ENCODE data around the gene SCAI.
"Not testable (repeated sequence)": the region's sequence is repeated elsewhere in the genome, so short reads cannot be mapped to it uniquely, and the experiment has no call there.

The SCAI gene

DNA sequence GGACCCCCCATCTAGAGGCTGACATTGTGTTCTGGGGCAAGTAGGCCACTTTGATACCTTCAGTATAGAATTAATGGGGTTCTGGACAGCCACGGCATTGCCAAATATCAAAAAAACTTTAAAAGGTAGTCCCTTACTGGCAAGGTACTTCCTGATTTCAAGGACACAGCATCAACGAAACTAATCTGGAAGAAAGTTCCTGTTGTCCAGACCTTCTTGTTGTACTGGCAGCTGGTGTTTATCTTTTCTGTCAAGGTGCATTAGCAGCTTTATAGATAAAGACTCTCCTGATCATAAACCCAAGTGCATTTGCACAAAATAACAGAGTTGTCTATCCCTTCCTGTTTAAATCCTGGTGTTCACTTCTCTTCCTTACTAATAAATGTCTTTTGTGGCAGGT, 178.7 kb downstream of the SCAI start:
- Mint-ChIP-seq H3K4me3 (no peak overlapping the region), H3K27ac (no peak overlapping the region), H3K4me1 (peaks cover 17% of the 10 kb centered on the region), H3K9me3 (peaks cover 1% of the 10 kb centered on the region), H3K36me3 (peaks cover 8% of the 10 kb centered on the region), H3K27me3 (no peaks in the 10 kb centered on the region)
- no peak for ATAC-seq

DNA sequence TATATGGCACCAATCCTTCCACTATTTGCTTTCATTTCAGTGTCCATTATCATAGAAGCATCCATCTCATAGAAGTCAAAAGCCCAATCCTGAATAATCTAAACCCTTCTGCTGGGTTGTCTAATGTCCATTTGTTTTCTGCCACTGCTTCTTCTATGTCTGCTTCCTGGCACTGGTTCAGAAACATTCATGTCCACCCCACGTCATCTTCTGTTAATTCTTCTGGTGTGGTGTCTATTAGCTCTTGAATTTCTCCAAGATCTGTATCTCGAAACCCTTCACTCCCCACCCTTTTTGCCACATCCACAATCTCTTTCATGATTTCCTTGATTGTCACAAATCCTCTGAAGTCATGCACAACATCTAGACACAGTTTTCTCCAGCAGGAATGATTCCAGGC, 179.3 kb downstream of the SCAI start:
- H3K27me3 Mint-ChIP-seq, result no peaks in the 10 kb centered on the region
- peaks cover 8% of the 10 kb centered on the region for H3K36me3 Mint-ChIP-seq
- peaks cover 2% of the 10 kb centered on the region for H3K9me3 Mint-ChIP-seq
- no peak overlapping the region for H3K4me3 Mint-ChIP-seq
- no peak for ATAC-seq
- H3K4me1 Mint-ChIP-seq, result peaks cover 17% of the 10 kb centered on the region
- no peak overlapping the region for H3K27ac Mint-ChIP-seq

DNA sequence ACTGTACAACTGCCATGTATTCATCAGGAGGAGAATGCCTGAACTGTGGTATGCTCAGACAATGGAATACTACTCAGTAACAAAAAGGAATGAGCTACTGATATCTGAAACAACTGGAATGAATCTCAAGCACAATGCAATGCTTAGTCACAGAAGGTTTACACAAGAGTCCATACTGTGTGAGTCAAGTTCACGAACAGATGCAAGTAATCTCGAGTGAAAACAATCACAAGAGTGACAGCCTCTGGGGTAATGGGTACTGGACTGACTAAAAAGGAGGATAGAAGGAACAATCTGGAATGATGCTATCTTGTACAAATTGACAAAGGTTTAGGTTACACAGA, 182.9 kb downstream of the SCAI start:
- no peak for ATAC-seq
- no peak overlapping the region for H3K4me3 Mint-ChIP-seq
- H3K27me3 Mint-ChIP-seq, result no peaks in the 10 kb centered on the region
- H3K9me3 Mint-ChIP-seq, result peaks cover 2% of the 10 kb centered on the region
- peaks cover 17% of the 10 kb centered on the region for H3K4me1 Mint-ChIP-seq
- no peak overlapping the region for H3K27ac Mint-ChIP-seq
- peaks cover 8% of the 10 kb centered on the region for H3K36me3 Mint-ChIP-seq

DNA sequence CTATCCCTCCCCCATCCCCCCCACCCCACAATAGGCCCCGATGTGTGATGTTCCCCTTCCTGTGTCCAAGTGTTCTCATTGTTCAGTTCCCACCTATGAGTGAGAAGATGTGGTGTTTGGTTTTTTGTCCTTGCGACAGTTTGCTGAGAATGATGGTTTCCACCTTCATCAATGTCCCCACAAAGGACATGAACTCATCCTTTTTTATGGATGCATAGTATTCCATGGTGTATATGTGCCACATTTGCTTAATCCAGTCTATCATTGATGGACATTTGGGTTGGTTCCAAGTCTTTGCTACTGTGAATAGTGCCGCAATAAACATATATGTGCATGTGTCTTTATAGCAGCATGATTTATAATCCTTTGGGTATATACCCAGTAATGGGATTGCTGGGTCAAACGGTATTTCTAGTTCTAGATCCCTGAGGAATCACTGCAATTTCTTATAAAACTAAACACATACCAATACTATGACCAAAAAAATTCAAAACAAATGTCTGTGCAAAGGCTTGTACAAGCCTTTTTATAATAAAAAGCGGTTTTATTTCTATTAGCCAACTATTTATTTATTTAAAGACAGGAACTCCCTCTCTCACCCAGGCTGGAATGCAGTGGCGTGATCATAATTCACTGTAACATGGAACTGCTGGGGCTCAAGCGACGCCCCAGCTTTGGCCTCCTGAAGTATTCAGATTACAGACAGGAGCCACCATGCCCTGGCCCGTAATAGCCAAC, 183.5 kb downstream of the SCAI start:
- not testable (repeated sequence) for ATAC-seq, H3K9me3 Mint-ChIP-seq, H3K4me3 Mint-ChIP-seq, H3K27ac Mint-ChIP-seq, H3K36me3 Mint-ChIP-seq, H3K27me3 Mint-ChIP-seq
- peaks cover 14% of the 10 kb centered on the region for H3K4me1 Mint-ChIP-seq

DNA sequence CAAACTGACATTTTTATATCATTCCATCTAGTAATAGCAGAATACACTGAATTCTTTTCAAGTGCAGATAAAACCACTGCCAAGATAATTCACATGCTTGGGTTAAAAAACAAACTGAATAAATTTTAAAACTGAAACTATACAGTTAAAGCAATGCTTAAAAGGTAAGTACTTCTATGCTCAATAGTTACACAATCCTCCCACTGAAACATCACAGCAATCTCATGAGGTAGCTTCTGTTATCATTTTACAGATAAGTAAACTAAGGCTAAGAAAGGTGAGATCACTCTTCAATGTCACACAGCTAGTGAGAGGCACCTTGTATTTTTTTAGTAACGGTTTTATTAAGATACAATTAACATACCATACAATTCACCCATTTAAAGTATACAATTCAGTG, 189.1 kb downstream of the SCAI start:
- no peak overlapping the region for H3K4me3 Mint-ChIP-seq
- H3K4me1 Mint-ChIP-seq, result peaks cover 11% of the 10 kb centered on the region
- H3K27me3 Mint-ChIP-seq, result no peaks in the 10 kb centered on the region
- H3K9me3 Mint-ChIP-seq, result no peaks in the 10 kb centered on the region
- no peak for ATAC-seq
- no peak overlapping the region for H3K27ac Mint-ChIP-seq
- H3K36me3 Mint-ChIP-seq, result no peaks in the 10 kb centered on the region

DNA sequence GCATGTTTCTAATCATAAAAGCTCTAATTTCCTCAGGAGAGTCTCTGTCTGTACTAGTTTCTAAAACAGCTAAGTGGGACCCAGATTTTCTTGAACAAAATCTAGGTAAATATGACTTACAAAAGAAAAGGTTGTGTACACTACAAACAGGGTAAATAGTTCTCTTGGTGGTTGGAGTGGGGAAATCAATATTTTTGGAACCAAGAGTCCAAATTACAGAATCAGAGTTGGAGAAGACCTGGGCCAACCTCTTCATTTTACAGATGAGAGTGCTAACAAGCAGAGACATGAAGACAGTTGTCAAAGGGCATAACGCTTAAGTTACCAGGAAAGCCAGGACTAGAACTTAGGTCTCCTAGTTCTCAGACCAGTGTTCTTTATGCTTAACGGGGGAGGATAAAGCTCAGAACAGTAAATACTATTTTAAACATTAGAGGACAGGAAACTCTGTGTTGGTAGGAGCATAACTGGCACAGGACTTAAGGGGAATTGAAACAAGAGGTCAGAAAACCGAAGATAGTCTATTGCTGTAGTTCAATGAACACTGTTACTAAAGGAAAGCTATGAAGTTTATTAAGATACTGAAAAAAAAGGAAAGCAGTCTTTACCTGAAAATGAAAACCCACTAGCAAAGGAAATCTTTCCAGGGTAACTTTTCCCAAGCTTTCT, 193.1 kb downstream of the SCAI start:
- no peaks in the 10 kb centered on the region for H3K36me3 Mint-ChIP-seq
- ATAC-seq, result no peak
- no peak overlapping the region for H3K4me3 Mint-ChIP-seq
- no peaks in the 10 kb centered on the region for H3K9me3 Mint-ChIP-seq
- H3K27ac Mint-ChIP-seq, result peak overlapping the region; percentile 59
- no peaks in the 10 kb centered on the region for H3K27me3 Mint-ChIP-seq
- H3K4me1 Mint-ChIP-seq, result peaks cover 11% of the 10 kb centered on the region

DNA sequence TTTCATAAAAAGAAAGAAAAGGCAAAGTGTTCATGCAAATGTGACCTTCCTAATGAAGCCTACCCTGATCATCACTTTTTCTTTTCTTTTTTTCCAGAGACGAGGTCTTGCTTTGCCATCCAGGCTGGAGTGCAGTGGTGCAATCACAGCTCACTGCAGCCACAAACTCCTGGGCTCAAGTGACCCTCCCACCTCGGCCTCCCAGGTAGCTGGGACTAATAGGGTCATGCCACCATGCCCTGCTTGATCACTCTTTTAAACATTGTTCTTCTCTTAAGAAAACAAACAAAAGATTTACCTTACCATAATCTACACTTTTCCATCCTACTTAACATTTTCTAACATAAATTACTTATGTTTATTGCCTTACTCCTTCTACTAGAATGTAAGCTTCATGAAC, 193.9 kb downstream of the SCAI start:
- H3K4me3 Mint-ChIP-seq, result no peak overlapping the region
- peaks cover 11% of the 10 kb centered on the region for H3K4me1 Mint-ChIP-seq
- no peaks in the 10 kb centered on the region for H3K9me3 Mint-ChIP-seq
- H3K27me3 Mint-ChIP-seq, result no peaks in the 10 kb centered on the region
- no peaks in the 10 kb centered on the region for H3K36me3 Mint-ChIP-seq
- peak overlapping the region; percentile 59 for H3K27ac Mint-ChIP-seq
- no peak for ATAC-seq

DNA sequence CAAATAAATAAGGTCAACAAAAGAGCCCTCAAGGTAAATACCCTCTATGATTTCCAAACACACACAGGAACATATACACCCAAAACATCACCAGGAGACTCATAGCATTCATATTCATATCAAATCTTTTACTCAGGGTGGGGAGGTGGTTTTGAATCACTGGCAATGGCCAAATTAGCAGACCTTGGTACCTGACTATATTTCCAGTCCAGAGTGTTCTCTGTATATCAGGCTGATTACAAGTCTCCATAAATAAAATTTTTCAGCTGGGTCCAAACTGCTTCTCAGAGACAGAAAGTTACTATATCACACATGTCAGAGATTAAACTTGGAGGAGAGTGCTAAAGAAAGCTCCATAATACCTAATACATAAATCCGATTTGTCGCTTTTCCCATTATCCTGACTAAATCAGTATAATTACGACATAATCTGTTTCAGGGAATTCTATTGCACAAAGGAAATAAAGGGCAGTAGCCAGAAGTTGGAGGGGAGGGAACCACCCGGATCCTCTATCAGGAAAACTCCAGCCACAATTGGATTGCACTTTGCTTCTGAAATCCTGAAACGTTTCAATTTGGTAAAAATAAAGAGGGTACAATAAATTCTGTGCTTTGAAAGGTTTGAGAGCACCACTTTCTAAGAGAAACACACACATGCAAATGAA, 195.5 kb downstream of the SCAI start:
- H3K4me1 Mint-ChIP-seq, result peaks cover 11% of the 10 kb centered on the region
- no peak overlapping the region for H3K4me3 Mint-ChIP-seq
- H3K36me3 Mint-ChIP-seq, result no peaks in the 10 kb centered on the region
- H3K27me3 Mint-ChIP-seq, result no peaks in the 10 kb centered on the region
- no peaks in the 10 kb centered on the region for H3K9me3 Mint-ChIP-seq
- H3K27ac Mint-ChIP-seq, result no peak overlapping the region
- no peak for ATAC-seq

DNA sequence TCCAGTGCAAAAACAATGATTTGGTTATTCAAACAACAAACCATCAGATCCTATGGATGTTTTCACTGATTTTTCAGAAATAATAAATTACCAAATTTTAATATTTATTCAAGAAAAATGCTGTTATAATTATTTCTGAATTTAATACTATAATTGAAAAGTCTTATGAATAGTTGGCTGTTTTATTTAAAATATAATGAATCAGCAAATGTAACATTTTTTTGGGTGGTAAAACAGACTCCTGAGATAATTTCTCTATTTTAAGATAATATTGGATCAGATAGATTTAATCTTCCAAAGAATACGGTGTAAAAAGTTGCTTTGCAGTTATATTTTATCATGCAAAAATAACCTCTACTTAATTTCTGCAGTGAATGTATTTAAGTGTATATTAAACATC, 197.2 kb downstream of the SCAI start:
- peaks cover 24% of the 10 kb centered on the region for H3K4me1 Mint-ChIP-seq
- H3K27me3 Mint-ChIP-seq, result no peaks in the 10 kb centered on the region
- no peaks in the 10 kb centered on the region for H3K9me3 Mint-ChIP-seq
- no peak overlapping the region for H3K27ac Mint-ChIP-seq
- H3K4me3 Mint-ChIP-seq, result no peak overlapping the region
- no peaks in the 10 kb centered on the region for H3K36me3 Mint-ChIP-seq
- no peak for ATAC-seq

DNA sequence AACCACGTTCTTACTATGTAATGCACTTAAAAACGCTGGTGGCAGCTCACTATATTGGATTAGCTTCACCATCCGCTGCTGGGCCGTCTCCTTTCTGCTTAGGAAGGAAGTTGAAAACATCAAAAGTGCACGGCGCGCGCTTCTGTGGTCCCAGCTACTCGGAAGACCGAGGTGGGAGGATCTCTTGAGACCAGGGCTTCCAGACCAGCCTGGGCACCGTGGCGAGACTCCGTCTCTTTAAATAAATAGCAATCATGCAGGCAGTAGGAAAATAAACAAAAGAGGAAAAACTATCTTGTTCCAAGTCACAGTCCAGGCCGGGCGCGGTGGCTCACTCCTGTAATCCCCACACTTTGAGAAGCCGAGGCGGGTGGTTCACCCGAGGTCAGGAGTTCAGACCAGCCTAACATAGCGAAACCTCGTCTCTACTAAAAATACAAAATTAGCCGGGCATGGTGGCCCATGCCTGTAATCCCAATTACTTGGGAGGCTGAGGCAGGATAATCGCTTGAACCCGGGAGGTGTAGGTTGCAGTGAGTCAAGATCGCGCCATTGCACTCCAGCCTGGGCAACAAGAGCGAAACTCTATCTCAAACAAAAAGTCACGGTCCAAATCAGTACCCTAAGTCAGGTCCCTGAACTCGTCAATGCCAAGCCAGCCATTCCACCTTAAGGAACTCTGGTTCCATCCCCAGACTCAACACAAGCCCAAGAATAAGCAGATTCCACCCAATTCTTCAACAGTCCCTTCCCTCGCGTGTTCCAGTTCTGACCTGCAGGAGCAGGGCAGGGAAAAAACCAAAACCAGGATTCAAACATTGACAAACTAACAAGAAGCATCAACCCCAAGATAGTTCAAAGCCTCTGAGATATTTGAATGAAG, 201.4 kb downstream of the SCAI start:
- peaks cover 6% of the 10 kb centered on the region for H3K36me3 Mint-ChIP-seq
- H3K4me3 Mint-ChIP-seq, result peak overlapping the region; percentile 98
- peaks cover 28% of the 10 kb centered on the region for H3K4me1 Mint-ChIP-seq
- H3K27me3 Mint-ChIP-seq, result no peaks in the 10 kb centered on the region
- H3K9me3 Mint-ChIP-seq, result no peaks in the 10 kb centered on the region
- peak; percentile 66 for ATAC-seq
- H3K27ac Mint-ChIP-seq, result peak overlapping the region; percentile 98

DNA sequence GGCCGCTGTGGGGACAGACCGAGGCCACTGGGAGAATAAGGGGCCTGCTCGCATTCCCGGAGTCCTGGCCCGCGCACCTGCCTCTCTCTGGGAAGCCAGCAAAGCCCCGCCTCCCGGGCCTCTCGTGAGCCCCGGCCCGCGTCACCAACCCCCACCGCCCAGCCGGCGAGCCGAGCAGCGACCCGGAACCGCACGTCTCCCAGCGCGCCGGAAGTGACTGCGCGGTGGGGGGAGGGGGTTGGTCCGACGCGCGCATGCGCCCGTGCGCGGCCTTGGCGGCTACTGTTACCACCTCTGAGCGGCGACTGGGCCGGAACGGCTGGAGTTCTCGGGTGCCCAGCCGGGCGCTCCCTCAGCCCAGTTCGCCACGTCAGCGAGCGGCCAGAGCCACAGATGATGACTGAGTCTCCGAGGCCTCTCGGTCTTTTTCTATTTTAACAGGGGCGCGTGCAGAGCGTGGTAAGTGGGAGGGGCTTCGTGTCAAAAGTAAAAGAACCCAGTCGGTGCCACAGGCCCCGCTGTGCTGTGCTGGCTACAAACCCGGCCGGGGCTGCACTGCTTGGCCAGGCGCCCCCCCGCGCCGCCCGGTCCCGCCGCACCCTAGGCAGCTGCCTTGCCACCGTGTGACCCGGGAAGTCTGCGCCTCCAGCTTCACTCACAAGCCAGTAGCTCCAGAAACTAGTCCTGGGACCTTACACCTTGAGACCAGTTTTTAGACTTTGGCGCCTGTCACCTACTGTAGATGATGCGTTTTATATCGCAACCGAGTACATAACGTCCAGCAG, 202.2 kb downstream of the SCAI start, which contains the start of gene GOLGA1:
Gene GOLGA1 (minus strand): TSS at position 190 of the 785 bp plus-strand sequence. CDS start 2,372 bp downstream, outside the sequence.
- ATAC-seq, result peak; percentile 94
- Mint-ChIP-seq H3K4me1 (peaks cover 31% of the 10 kb centered on the region), H3K36me3 (peaks cover 6% of the 10 kb centered on the region), H3K27me3 (no peaks in the 10 kb centered on the region), H3K27ac (peak within 1 kb of the TSS; percentile 98), H3K4me3 (peak within 1 kb of the TSS; percentile 98), H3K9me3 (no peaks in the 10 kb centered on the region)

DNA sequence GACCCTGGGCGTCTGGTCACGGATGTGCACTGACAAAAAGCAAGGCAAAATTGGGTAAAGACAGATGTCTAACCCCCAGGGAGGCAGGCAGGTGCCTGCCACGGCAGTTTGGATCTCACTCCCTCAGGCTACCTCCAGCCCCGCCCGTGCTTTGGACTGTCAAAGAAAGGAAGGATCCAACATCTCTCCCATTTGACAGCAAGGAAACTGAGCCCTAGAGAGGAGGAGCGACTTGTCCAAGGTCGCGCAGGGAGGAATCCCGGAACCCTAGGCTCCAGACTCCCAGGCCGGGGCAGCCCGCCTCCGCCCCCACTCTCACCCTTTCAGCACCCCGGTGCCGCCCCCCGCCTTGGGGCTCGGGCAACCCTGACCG, 202.8 kb downstream of the SCAI start:
- H3K4me3 Mint-ChIP-seq, result peak overlapping the region; percentile 98
- ATAC-seq, result peak; percentile 73
- no peaks in the 10 kb centered on the region for H3K9me3 Mint-ChIP-seq
- H3K4me1 Mint-ChIP-seq, result peaks cover 34% of the 10 kb centered on the region
- peaks cover 6% of the 10 kb centered on the region for H3K36me3 Mint-ChIP-seq
- no peaks in the 10 kb centered on the region for H3K27me3 Mint-ChIP-seq
- H3K27ac Mint-ChIP-seq, result peak overlapping the region; percentile 98

DNA sequence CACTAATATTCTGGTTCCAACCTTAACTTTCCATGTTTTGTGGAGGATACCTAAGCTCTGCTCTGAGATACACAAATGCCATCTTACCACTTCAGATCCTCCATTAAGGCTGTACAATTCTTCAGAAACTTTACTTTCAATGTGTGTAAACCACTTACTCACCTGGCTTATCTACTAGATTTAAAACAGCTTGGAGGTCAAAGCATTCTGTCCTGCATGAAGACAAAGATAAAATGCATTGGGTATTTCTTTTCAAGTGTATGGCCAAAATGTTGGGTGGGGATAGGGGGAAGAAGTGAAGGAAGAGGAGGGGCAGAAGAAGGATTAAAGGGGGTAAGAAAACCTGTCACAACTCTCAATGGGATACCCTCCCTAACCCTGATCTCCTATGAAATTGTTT, 203.4 kb downstream of the SCAI start:
- H3K4me3 Mint-ChIP-seq, result peak overlapping the region; percentile 98
- H3K27me3 Mint-ChIP-seq, result no peaks in the 10 kb centered on the region
- peaks cover 6% of the 10 kb centered on the region for H3K36me3 Mint-ChIP-seq
- ATAC-seq, result no peak
- peaks cover 34% of the 10 kb centered on the region for H3K4me1 Mint-ChIP-seq
- H3K27ac Mint-ChIP-seq, result peak overlapping the region; percentile 98
- H3K9me3 Mint-ChIP-seq, result no peaks in the 10 kb centered on the region

DNA sequence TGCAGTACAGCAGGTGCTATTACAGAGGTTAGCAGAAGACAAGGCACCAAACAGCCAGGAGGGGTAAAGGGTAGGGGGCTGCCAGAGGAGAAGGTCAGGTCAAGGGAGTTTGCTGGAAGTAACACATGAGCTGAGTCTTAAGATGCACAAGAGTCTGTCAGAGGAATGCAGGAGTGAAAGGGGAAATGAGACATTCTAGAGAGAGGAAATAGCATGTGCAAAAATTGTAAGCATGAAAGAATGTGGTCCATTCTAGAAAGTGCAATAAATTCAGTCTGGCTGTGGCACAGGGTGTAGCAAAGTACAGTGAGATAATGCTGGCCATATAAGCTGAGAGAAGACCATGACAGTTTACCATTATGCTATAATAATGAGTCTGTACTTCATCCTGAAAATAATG, 209.0 kb downstream of the SCAI start:
- no peaks in the 10 kb centered on the region for H3K27me3 Mint-ChIP-seq
- peaks cover 26% of the 10 kb centered on the region for H3K4me1 Mint-ChIP-seq
- H3K27ac Mint-ChIP-seq, result peak overlapping the region; percentile 21
- H3K9me3 Mint-ChIP-seq, result no peaks in the 10 kb centered on the region
- peaks cover 19% of the 10 kb centered on the region for H3K36me3 Mint-ChIP-seq
- peak; percentile 88 for ATAC-seq
- no peak overlapping the region for H3K4me3 Mint-ChIP-seq
